Activated CD8-positive, alpha-beta memory T cell treated with anti-CD3 and anti-CD28 coated beads, Interleukin-2, amount 50 U/mL, for 48 hours (primary cell): ENCODE measurements around the gene ERCC6L2.

Experiments used
- DNase-seq: peaks from one replicate; pipeline ENCODE4 v3.0.0-alpha.2; 2020

Gene ERCC6L2

DNA sequence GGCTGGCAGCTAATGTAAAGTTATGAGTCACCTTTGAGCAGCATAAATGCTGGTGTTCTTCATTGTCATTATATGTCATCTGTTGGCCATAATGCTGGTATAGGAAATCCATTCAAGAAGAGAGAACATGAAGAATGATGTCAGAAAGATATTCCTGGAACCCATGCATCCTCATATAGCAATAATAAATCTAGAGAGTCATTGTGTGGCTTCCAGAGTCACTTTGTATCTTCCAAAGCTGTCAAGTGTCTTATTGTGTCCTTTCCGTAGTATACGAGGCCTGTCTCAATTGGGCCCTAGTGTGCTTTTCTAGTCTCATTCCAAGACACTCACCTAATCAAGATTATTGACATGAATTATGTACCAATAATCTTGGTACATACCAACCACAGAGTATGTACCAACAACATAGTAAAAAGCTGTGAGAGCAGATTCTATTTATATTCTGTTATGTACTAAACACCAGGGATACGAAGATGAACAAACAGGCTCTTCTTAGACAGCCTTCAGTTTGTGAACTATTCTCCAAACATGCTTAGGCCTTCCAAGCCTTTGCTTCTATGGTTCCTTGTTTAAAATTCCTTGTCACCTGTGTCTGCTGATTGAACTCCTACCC is 110.1 kb downstream of the ERCC6L2 start:
- no peak for DNase-seq

- no peak for DNase-seq
Observed at GRCh38 chr9:95989297-95989696, 113.8 kb downstream of the ERCC6L2 start.

DNA sequence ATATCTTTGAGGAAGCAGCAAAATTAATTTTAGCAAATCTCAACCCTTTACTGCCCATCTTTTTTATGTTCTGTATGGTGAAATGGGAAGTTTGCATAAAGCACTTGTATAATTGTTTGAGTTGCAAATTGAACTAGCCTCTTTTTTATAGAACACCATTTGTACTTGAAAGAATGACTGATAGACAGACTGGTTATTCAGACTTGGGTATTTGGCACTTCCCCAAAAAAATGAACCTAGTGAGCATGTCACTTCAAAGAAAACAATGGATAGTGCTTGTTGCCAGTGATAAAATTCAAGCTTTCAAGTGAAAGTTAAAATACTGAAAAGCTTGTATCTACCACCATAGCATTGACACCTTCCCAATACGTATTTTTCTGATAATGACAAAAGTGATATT is 115.8 kb downstream of the ERCC6L2 start:
- DNase-seq: no peak

DNA sequence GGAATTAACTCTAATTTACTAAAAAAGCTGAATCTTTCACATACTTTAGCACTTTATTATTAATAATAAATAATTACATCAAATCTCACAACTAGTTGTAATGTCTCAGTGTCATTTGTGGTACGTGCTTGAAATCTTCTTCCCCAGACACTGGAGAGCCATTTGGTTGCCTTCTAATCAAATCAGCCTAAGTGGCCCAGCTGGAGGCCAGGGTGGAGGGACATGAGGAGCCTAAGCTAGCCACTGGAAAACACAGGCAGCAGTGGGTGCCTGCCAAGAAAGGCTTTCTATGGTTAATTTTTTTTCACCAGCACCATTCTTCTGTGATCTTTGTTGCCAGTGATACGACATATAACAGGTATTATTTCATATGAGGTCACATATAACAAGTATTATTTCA is 117.0 kb downstream of the ERCC6L2 start:
- no peak for DNase-seq

DNA sequence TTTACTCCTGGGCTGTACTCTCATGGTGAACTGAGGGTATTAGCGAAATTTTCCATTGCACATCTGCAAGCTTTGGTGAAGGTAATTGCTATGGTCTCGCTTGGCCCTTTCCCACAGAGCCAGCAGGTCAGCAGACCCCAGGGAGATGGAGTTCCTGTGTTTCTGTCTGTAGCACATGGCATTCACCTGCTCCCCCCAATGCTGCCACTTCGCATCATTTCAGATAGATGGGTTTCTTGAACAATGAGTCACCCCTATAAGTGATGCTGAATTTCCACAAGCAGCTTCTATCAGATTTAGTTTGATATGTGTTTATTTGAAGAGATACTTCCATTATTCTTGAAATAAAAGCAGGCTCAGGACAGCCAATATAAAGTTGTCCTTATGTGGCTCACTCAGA is 117.8 kb downstream of the ERCC6L2 start:
- no peak for DNase-seq

GRCh38 chr9:95999390-95999789 is 123.9 kb downstream of the ERCC6L2 start:
- no peak for DNase-seq

GRCh38 chr9:96004379-96004778 is 128.9 kb downstream of the ERCC6L2 start:
- no peak for DNase-seq

GRCh38 chr9:96006296-96006879 is 130.9 kb downstream of the ERCC6L2 start:
- DNase-seq: no peak

DNA sequence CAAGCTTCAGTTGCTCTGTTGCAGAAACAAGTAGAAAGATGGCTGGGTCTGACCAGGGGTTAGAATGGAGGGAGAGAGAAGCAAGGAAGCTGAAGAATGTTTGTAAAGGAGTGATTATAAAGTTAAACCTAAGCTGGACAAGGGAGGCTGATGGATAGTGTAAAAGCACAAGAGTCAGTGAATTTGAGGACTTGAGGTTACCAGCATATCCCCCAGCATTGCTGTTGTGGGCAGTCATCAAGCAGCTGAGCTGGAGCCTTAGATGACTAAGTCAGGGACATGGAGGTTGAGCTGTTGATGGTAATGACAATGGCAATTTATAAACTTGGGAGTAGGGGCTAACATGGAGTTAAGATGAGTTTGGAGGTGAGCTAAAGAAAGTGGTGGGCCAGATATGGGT is 131.5 kb downstream of the ERCC6L2 start:
- no peak for DNase-seq

DNA sequence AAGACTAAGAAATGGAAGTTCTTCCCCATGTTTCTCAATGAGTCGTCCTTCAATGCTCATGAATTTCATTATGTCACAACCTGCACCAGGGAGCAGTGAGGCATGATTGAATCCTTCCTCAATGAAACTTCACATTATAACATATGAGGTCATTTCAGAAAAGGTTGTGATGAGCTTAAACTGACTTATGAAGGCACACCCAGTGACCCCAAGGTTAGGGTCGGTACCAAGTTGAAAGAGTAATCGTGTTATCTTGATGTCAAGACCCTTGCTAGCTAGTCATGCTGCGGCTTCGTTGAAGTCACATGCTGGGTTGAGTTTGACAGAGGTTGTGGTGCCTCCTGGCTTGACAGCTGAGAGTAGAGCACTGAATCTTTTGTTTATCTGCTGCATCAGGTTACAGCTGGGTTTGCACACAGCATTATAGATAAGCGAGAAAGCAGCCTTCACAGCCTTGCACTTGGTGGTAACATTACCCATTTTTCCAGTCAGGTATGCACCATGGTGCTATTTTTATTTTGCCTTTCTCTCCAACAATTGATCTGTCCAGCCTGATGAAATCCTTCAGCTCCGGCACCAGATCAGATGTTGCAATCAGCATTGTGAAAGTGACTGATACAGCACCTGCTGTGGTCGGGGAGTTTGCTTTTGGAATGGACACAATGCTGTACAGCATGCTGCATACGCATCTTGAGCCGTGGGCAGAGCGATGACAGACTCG is 133.2 kb downstream of the ERCC6L2 start:
- DNase-seq: no peak

DNA sequence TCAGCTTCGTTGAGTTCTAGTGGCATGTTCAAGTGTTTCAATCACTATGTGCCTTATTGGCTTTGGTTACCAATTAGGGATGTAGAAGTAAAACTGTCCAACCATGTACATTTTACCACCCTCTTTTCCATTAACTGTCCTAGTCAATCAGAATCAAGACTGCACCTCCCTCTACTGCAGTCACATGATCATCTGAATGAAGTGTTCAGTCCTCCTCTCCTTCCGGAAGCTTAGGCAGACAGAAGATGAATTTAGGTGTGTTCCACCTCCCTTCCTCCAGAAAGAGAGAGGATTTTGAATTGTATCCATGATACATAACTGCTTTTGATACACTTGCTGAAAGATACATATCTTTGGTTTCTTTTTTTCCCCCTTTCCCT is 133.7 kb downstream of the ERCC6L2 start:
- no peak for DNase-seq

- peak; percentile 70 for DNase-seq
Observed at GRCh38 chr9:96009690-96010472, 134.4 kb downstream of the ERCC6L2 start.

- DNase-seq: peak; percentile 69
Observed at GRCh38 chr9:96014078-96014477, 138.6 kb downstream of the ERCC6L2 start.

DNA sequence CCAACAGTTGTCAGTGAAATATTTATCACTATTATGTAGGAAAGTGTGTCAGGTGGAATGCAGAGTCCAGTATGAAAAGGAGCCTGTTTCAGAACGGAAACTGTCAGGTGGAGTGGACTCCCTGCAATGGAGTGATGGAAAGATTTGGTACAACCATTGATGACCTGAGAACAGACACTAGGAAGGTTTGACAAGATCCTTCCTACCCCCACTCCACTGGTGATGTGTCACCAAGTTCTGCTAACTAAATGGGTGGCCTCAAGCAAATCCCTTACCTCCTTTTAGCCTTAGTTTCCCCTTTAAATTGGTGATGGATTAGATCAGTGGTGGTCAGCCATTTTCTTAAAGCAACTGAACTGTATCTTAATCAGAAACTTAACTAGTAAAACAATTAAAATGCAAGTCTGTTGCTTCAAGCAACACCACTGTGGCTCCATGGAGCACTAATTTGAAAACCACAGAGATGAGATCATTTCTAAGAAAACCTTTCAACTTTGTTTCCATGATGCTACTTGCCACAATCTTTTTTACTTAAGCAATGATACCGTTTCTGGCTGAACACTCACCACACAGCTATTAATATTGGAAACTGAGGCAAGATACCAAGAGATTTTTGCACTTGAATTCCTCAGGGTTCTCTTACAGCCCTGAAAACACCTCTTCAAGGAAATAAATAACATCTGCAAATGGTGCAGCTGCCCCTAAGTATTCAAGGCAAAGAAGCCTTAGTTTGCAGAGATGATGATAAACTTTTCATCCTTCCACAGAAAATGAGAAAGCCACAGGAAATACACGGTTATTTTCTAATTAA is 140.6 kb downstream of the ERCC6L2 start:
- no peak for DNase-seq
